Prostate gland (tissue), 2 donors: Measurements from ENCODE around the gene CLEC4A.
"Not testable (repeated sequence)": the region's sequence is repeated elsewhere in the genome, so short reads cannot be mapped to it uniquely, and the experiment has no call there.

ENCODE experiments used
- POLR2A ChIP-seq: fragments of 450-650 bp; IDR thresholded peaks from one replicate; pipeline ENCODE4 v1.6.1; 2016; ENCODE audit warnings: antibody characterized with exemption, mild to moderate bottlenecking
- TF ChIP-seq, protein P1 (sequence below), 4 experiments: fragments of 200-600 bp in 2 of 4; fragments of 450-650 bp in 2 of 4; sonication (generic) in 2 of 4; IDR thresholded peaks; 1 replicate in 3 of 4; 2 replicates in 1 of 4; pipeline ENCODE4 v1.5.1; 2016 to 2019; ENCODE audit warnings: antibody characterized with exemption in 4 of 4, mild to moderate bottlenecking in 2 of 4, moderate library complexity in 2 of 4

GRCh38 chr12:8181271-8181670 is 57.9 kb downstream of the CLEC4A start:
- not testable (repeated sequence) for TF ChIP-seq POLR2A
- TF ChIP-seq, protein P1, sequence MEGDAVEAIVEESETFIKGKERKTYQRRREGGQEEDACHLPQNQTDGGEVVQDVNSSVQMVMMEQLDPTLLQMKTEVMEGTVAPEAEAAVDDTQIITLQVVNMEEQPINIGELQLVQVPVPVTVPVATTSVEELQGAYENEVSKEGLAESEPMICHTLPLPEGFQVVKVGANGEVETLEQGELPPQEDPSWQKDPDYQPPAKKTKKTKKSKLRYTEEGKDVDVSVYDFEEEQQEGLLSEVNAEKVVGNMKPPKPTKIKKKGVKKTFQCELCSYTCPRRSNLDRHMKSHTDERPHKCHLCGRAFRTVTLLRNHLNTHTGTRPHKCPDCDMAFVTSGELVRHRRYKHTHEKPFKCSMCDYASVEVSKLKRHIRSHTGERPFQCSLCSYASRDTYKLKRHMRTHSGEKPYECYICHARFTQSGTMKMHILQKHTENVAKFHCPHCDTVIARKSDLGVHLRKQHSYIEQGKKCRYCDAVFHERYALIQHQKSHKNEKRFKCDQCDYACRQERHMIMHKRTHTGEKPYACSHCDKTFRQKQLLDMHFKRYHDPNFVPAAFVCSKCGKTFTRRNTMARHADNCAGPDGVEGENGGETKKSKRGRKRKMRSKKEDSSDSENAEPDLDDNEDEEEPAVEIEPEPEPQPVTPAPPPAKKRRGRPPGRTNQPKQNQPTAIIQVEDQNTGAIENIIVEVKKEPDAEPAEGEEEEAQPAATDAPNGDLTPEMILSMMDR (IDR thresholded peaks at IDR 0.05) = not testable (repeated sequence)
